ENCODE results near the gene FAM13B.

The FAM13B gene

DNA sequence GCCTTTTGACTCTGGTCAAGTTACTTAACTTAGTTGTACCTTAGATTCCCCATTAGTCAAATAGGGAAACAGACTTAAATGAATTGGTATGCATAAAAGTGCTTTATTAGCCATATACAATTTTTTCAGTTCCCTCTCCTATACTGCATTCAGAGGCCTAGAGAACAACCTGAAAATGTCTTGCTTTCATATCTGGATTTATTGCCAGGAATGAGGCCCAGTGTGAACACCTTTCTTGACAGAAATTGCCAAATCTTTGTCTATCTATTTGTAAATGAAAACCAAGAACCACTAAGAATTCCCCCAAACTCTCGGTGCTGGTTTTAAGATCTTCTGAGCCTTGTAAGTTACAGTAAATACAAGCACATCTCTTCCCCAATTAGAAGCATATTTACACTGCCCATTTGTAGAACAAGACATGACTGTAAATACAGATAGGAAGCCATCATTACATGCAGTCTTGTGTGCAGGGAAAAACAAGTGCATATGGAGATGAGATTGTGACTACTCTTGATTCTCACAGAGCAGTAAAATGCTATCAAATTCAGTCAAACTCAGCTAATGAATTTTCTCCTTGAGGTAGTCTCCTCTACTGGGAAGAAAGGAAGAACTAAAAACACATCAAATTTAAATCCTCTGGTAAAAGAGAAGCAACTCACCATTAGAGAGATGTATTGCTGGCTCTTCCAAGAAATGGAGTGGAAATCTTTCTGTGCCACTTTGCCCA, 5.2 kb upstream of the FAM13B start:
- TF ChIP-seq, protein P1, sequence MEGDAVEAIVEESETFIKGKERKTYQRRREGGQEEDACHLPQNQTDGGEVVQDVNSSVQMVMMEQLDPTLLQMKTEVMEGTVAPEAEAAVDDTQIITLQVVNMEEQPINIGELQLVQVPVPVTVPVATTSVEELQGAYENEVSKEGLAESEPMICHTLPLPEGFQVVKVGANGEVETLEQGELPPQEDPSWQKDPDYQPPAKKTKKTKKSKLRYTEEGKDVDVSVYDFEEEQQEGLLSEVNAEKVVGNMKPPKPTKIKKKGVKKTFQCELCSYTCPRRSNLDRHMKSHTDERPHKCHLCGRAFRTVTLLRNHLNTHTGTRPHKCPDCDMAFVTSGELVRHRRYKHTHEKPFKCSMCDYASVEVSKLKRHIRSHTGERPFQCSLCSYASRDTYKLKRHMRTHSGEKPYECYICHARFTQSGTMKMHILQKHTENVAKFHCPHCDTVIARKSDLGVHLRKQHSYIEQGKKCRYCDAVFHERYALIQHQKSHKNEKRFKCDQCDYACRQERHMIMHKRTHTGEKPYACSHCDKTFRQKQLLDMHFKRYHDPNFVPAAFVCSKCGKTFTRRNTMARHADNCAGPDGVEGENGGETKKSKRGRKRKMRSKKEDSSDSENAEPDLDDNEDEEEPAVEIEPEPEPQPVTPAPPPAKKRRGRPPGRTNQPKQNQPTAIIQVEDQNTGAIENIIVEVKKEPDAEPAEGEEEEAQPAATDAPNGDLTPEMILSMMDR (IDR thresholded peaks at IDR 0.05; ENCODE audit: low read depth, low read length, missing control alignments), result no peak
- in situ Hi-C loops (cut with HindIII; ENCODE audit: low pct_ligation_motif_present, low sequenced_read_pairs), result no loop called here
- no peaks in the 10 kb centered on the region for H3K27me3 ChIP-seq (replicated peaks)
- H3K36me3 ChIP-seq (replicated peaks), result no peaks in the 10 kb centered on the region
- no peak for DNase-seq
- H3K4me3 ChIP-seq (ENCODE audit: low read depth, low read length), result no peak overlapping the region
- H3K27ac ChIP-seq, result no peak overlapping the region

DNA sequence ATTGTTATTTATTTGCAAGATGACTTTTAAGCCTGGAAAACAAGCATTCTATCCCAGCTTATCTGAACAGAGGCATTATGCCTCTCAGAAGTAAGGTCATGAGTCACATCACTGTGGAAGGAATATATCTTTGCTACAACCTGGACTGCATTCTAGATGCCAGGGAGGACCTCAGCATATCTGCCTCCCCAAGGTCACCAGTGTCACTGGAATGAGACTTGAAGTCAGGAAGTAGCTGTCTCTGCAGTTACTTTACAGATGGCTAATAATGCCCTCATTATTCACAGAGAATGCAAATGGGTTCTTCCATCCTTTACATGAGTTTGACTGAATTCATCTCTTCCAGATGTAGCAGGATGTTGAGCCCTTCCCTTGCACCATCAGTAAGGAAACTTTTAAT, 4.4 kb upstream of the FAM13B start:
- Histone ChIP-seq H3K4me3 (ENCODE audit: low read depth, low read length) (no peak overlapping the region), H3K27ac (no peak overlapping the region), H3K27me3 (replicated peaks) (no peaks in the 10 kb centered on the region), H3K36me3 (replicated peaks) (peaks cover 3% of the 10 kb centered on the region)
- in situ Hi-C loops (cut with HindIII; ENCODE audit: low pct_ligation_motif_present, low sequenced_read_pairs), result no loop called here
- no peak for DNase-seq
- TF ChIP-seq, protein P1 (IDR thresholded peaks at IDR 0.05; ENCODE audit: low read depth, low read length, missing control alignments), result no peak

DNA sequence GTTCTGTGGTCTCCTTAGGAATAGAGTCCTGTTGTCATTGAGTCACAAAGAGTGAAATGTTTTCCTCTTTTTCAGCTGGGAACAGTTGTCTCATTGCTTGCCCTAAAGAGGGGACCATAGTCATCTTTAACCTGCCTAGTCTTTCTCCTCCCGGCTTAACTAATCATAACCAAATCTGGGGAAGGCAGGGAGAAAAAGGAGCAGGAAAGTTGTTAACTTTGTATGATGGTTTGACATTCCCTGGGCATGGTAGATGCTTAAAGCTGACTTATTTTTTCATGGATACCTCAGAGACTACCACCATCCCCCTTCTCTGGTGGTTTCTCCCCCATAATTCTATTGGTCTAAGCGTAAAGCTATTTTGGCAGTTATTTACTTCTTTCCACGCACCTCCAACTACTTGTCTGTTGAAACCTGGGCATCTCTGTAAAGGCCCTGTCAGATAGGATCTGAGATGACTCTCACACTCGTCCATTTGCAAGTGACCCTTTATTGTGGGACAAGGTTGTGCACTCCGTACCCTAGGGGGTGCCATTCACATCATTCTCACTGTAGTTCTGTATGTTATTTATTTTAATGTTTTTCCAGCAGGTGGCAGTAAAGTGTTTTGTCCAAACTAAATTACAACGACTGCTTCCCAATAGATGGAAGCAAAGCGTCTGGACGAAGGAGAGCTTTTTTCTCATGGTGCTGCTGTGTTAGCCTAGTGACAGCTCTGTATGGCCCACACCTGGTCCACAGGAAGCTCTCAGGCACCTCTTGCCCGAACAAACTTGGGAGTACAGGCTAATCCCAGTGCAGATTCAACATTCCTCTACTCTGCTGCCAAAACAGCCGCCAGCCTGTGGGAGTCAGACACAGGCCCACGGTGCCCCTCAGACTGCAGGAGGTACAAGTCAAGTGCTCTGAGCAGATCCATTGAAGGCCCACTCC, 3.0 kb upstream of the FAM13B start:
- peaks cover 3% of the 10 kb centered on the region for H3K36me3 ChIP-seq (replicated peaks)
- peak; percentile 75 for DNase-seq
- no peak overlapping the region for H3K4me3 ChIP-seq (ENCODE audit: low read depth, low read length)
- no peak overlapping the region for H3K27ac ChIP-seq
- no peaks in the 10 kb centered on the region for H3K27me3 ChIP-seq (replicated peaks)
- in situ Hi-C loops (cut with HindIII; ENCODE audit: low pct_ligation_motif_present, low sequenced_read_pairs), result no loop called here
- TF ChIP-seq, protein P1 (IDR thresholded peaks at IDR 0.05; ENCODE audit: low read depth, low read length, missing control alignments), result peak; percentile 85

DNA sequence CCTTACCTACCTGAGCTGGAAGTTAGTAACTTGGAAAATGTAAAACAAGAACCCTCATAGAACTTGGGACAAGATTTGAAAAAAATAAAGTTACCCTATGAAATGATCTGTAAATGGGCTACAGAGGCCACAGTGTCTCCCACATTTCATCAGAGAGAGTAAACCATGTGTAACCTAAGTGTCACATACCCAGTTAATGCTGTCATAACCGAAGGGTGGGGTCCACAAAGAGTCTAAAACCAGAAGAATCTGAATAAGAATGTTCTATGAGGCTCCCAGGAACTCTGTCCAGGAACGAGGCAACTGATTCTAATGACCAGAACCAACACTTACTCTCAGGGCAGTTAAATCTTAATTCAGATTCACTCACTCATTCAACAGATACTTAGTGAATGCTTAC, 1.0 kb upstream of the FAM13B start:
- H3K27me3 ChIP-seq (replicated peaks), result no peaks in the 10 kb centered on the region
- no peak overlapping the region for H3K4me3 ChIP-seq (ENCODE audit: low read depth, low read length)
- H3K27ac ChIP-seq, result no peak overlapping the region
- in situ Hi-C loops (cut with HindIII; ENCODE audit: low pct_ligation_motif_present, low sequenced_read_pairs), result no loop called here
- peak; percentile 55 for DNase-seq
- peaks cover 3% of the 10 kb centered on the region for H3K36me3 ChIP-seq (replicated peaks)
- TF ChIP-seq, protein P1 (IDR thresholded peaks at IDR 0.05; ENCODE audit: low read depth, low read length, missing control alignments), result no peak

DNA sequence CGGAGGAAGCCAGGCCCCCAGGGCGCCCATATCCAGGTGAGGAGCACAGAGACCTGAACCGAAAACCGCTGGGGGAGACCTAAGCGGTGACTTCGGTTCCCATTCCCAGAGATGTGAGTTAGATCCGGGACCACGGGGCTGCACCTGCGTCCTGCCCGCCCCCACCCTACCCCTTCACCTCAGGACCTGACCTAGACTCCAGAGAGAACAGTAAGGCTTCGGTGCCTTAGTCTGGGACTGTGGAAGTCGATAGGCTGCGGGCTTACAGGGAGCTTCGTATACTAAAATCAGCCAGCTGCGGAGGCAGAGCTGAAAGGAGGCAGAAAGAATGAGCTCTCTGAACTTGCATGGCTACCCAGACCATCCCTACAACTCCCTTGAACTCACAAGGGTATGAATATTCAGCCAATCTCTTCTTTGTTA, 518 bp upstream of the FAM13B start:
- TF ChIP-seq, protein P1 (IDR thresholded peaks at IDR 0.05; ENCODE audit: low read depth, low read length, missing control alignments), result no peak

More for the DNA sequence above, 518 bp upstream of the FAM13B start:
- peak overlapping the region; percentile 98 for H3K27ac ChIP-seq
- H3K4me3 ChIP-seq (ENCODE audit: low read depth, low read length), result peak overlapping the region; percentile 97
- in situ Hi-C loops (cut with HindIII; ENCODE audit: low pct_ligation_motif_present, low sequenced_read_pairs), result no loop called here
- peaks cover 3% of the 10 kb centered on the region for H3K36me3 ChIP-seq (replicated peaks)
- no peak for DNase-seq
- no peaks in the 10 kb centered on the region for H3K27me3 ChIP-seq (replicated peaks)

Measured in brain microvascular endothelial cell (primary cell).